GM21786 (cell line): ENCODE data around the gene TMEM185B.
"Not testable (repeated sequence)": the region's sequence is repeated elsewhere in the genome, so short reads cannot be mapped to it uniquely, and the experiment has no call there.

ENCODE experiments used
- ATAC-seq: cut with Tn5 transposase; IDR thresholded peaks from one replicate; pipeline ENCODE4 v1.9.1; 2021; ENCODE audit not compliant: unreplicated experiment

Gene TMEM185B

DNA sequence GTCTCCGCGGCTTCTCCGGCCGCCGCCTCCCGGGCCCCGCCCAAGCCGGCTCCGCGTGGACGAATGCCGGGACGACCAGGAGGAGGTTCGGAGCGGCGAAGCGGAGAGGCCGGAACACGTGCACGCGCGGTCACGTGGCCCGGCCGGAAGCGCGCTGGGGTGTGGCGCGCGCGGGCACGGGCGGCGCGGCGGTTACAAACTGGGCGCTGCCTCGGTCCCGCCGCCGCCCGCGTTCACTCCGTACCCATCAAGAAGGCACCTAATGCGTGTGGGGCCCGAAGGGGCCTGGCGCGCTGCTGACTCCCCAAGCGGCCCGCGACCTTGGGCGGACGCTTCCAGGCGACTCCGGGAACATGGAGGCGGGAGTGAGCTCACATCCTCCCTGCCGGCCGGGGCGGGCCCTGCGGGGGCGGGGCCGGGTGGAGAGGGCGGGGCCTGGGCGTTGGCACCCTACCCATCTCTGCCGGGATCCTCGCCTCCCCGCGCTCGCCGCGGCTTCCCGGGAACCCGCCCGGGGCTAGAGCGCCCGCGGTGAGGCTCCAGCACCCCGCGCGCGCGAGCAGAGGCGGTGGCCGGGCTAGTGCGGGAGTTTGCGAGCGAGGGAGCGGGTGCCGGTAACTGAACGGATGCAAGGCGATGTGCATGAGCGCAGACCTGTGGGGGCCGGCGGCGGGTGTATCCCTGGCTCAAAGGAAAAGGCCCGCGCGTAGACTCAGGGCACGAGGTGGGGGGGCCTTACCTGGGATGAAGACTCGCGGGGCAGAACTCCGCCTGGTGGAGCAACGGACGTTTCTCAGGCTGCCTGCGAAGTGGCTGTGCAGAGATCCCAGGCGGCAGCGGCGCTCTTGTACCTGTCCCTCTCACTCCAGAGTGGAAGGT lies at the start of gene TMEM185B:
TMEM185B (minus strand) TSS at position 367 of the 879 bp plus-strand sequence. CDS start 424 bp downstream, outside the sequence.
- ATAC-seq: peak; percentile 90

DNA sequence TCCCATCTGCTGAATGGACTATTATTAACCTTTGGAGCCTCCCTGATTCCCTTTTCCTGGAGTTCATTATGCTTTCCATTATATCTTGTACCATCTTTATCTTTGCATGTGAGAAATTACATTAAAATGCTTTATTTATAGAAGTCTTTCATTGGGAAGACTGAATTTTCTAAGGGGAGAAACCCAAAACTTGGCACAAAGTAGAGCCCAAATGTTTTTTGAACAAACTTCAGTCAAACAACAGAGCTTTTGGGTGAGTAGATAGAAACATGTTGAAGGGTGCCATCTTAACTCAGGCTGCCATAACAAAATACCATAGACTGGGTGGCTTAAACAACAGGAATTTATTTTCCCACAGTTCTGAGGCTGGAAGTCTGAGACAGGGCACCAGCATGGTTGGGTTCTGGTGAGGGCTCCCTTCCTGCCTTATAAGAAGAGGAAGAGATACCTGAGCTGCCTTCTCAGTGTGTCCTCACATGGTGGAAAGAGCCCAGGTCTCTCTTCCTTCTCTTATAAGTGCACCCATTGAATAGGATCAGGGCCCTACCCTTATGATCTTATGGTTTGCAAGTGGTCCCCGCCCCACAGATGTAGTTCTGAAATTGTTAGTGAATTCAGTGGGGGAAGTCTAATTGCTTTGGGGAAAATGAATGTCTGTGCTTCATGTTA lies 48.6 kb upstream of the TMEM185B start:
- ATAC-seq: no peak

DNA sequence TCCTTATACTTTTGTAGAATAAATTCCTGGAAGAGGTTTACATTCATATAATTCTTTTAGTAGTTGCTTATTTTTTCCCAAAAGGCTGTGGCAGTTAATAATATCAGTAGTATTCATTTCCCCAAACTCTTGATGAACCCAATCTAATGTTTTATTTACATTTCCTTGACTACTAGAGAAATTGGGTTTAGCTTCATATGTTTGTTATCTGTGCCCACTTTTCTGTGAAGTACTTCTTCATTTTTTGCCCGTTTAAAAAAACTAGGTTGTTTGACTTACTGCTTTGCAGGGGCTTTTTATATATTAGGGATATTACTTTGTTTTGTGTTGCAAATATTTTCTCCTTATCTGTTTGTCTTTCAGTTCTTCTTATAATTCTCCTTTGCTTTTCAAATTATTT lies 46.6 kb upstream of the TMEM185B start:
- ATAC-seq: no peak

DNA sequence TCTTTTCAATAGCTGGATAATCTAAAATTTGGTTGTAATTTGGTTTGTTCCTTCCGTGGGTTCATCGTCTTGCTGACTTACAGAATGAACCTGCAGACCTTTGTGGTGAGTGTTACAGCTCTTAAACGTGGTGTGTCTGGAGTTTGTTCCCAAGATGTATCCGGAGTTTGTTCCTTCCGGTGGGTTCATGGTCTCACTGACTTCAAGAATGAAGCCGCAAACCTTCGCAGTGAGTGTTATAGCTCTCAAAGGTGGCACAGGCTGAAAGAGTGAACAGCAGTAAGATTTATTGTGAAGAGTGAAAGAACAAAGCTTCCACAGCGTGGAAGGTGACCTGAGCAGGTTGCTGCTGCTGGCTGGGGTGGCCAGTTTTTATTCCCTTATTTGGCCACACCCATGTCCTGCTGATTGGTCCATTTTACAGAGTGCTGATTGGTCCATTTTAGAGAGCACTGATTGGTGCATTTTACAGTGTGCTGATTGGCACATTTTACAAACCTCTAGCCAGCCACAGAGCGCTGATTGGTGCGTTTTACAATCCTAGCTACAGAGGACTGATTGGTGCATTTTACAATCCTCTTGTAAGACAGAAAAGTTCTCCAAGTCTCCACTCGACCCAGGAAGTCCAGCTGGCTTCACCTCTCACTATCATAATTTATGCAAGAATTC lies 46.0 kb upstream of the TMEM185B start:
- ATAC-seq: no peak

DNA sequence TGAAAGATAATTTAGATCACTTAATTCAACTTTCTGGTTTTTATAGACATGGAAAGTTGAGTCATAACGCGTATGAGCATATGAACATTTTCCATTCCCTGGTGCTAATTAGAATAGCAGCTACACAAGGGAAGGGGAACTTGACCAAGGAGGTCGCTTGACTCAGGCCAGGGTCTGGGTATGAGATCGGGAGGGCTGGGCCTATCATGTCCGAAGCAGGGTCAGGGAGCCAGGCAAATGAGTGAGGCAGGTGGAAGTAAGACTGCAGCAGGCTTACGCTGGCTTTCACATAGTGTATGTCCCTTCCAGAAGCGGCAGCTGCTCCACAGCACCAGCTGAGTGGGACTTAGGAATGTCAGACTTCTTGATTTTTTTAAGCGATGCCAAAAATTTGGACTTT lies 44.1 kb upstream of the TMEM185B start:
- ATAC-seq: no peak

DNA sequence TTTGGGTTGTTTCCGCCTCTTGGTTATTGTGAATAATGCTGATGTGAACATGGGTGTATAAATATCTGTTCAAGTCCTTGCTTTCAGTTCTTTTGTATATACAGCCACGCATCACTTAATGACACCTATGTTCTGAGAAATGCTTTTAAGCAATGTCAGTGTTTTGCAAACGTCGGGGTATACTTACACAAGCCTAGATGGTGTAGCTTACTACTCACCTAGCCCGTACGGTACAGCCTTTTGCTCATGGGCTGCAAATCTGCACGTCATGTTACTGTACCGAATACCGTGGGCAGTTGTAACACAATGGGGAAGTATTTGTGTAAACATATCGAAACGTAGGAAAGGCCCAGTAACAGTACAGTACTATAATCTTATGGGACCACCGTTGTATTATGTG lies 41.8 kb upstream of the TMEM185B start:
- peak; percentile 45 for ATAC-seq

DNA sequence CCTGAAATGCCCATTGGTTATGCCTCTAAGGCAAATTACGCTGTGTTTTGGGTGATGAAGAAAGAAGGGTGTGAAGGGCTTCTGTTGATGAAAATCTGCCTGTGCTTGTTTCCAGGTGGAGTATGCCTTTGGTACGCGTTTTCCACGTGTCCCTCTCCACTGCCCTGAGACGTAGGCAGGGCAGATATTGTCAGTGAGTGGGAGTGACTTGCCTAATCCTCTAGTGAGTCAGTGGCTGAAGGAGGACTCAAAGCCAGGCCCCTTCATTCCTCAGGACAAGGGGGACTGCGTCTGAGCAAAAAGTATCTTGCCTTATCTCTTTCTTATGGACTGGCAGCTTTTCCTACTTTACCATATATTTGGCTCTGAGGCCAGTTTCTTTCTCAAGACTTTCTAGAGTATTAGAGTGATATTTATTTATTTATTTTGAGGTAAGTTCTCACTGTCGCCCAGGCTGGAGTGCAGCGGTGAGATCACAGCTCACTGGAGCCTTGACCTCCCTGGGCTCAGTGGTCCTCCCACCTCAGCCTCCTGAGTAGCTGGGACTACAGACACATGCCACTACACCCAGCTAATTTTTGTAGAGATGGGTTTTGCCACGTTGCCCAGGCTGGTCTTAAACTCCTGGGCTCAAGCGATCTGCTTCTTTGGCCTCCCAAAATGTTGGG lies 39.7 kb upstream of the TMEM185B start:
- ATAC-seq: no peak

DNA sequence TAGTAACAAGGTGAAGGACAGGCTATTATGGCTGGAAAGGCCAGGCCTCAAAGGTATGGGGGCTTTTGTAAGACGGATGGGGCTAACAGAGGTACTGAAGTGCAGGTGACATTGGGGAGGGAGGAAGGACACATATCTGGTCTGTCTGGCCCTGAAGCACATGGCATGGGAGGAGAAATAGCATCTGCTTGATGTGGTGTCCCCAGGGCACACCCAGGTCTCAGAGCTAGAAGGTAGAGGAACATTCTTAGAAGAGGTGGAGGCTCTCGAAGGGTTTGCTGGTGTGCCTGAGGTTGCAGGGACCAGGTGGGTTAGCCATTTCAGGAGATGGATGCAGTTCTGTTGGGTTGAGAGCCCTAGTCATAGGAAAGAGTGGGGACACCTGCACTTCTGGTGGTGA lies 39.0 kb upstream of the TMEM185B start:
- no peak for ATAC-seq

DNA sequence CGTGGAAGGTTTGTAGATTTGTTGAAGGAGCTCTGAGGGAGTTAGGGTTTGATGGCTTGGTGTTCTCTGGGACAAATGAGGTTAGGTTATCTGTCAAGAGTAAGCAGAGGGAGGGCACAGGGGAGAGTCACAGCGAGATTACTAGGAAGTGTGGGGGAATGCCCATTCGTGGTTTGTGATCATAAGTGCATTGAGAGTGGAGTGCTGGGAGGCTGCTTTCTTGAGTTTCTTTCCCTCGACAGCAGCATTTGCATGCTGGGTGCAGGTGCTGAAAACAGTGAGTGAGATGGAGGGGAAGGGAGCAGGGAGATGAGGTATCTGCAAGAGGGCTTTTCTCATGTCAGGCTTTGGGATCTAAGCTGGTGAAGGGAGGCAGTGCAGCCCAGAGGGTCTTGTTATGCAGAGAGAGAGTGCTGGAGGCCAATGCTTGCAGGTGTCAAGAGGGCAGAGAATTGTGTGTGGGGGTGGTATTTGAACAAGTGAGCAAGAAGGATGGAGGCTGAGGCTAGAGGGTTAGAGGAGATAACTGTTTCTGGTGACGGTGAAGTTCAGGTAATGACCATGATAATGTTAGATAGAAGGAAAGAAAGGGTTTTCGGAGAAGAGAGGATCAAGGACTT lies 38.3 kb upstream of the TMEM185B start:
- ATAC-seq: peak; percentile 86

DNA sequence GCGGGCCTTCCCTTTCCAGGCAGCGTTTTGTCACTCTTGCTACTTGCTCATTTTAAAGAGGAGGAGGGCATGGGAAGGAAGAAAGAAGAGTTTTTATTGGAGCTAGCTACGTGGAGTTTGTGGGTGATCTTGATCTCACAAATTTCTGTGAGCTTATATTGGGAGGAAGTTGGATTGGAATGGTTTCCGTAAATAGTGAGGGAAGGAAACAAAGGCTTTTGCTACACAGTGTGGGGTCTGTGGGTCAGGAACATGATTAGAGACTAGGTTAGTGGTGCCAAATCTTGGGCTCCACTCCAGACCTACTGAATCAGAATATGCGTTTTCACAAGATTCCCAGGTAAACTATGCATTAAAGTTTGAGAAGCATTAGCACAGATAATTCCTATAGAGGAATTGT lies 37.5 kb upstream of the TMEM185B start:
- no peak for ATAC-seq

DNA sequence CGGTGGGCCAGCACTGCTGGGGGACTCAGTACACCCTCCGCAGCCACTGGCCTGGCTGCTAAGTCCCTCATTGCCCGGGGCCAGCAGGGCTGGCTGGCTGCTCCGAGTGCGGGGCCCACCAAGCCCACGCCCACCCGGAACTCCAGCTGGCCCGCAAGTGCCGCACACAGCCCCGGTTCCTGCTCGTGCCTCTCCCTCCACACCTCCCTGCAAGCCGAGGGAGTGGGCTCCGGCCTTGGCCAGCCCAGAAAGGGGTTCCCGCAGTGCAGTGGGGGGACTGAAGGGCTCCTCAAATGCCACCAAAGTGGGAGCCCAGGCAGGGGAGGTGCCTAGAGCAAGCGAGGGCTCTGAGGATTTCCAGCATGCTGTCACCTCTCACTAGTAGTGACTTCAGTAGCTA lies 36.7 kb upstream of the TMEM185B start:
- ATAC-seq: not testable (repeated sequence)

DNA sequence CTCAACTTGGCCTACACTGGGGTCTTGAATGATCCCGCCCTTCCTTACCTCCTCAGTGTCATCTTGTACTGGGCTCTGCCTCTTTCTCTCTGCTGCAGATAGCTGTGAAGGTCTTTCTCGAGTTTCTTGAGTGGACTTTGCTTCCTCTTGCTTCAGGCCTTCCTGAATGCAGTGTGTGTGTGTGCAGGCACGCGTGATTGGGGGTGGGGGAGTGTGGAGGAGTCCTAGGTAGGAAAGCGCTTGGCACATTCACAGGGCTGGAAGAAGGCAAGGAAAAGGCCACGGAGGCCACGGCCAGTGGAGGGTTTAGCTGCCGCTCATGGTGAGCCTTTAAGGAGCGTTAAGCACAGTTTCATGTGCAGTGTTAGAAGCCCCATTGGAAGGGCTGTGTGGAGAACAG lies 35.0 kb upstream of the TMEM185B start:
- no peak for ATAC-seq

DNA sequence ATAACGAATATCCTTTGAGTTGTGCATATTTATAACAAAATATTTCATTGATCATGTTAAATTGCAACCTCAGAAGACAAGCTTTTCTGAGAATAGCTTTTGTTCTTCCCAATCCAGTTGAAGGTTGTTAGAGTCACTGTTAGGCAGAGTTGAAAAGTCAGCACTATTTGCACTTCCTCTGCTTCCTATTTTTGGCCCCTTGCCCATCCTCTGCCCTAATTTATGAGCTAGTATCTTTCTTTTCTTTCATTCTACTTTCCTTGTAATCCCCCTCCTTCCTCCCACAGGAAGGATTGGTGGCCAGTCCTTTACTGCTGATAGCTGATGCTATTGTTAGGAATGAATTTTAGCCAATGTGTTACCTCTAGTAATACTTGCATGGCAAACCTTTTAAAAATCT lies 34.3 kb upstream of the TMEM185B start:
- ATAC-seq: no peak

DNA sequence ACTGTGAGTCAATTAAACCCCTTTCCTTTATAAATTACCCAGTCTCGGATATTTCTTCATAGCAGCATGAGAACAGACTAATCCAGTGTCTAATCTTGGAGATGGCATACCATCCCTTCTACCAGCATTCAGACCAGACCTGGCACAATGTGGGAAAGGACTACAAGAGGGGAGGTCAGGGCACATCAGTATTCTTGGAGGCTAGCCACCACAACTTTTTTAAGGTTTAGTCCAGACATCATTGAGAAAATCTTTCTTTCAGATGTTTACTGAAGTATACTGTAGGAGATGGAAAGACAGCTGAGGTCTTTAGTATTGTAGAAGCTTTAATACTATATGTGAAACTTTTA lies 33.4 kb upstream of the TMEM185B start:
- ATAC-seq: no peak

DNA sequence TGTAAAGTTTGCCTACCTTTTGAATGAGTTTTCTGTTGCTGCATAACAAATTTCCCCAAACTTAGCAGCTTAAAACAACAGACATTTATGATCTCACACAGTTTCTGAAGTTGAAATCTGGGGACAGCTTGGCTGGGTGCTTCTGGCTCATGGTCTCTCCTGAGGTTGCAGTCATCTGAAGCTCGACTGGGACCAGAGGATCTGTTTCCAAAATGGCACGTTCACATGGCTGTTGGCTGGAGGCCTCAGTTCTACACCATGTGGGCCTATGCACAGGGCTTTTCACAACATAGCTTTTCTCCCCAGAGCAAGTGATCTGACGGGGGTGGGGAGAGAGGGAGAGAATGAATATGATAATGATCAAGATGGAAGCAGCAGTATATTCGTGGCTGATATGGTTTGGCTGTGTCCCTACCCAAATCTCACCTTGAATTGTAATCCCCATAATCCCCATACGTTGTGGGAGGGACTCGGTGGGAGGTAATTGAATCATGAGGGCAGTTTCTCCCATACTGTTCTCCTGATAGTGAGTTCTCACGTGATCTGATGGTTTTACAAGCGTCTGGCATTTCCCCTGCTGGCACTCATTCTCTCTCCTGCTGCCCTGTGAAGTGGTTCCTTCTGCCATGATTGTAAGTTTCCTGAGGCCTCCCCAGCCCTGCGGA lies 32.9 kb upstream of the TMEM185B start:
- ATAC-seq: no peak

DNA sequence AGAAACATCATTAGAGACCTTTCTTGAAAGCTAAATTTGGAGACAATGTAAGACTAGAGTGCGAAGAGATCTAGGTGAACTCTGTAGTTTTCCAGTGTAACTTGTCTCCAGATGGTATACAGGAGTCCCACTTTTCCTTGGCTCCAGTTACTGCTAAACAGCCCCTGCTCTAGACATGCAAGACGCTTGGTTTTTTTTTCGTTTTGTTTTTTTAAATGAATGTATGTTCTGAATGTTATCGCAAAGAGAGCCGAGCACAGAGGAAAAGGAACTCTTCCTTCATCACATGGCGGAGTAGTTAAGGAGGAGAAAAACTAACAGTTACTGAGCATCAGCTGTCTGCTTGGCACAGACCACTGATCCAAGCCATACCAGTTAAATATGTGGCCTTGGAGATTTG lies 31.9 kb upstream of the TMEM185B start:
- ATAC-seq: no peak

DNA sequence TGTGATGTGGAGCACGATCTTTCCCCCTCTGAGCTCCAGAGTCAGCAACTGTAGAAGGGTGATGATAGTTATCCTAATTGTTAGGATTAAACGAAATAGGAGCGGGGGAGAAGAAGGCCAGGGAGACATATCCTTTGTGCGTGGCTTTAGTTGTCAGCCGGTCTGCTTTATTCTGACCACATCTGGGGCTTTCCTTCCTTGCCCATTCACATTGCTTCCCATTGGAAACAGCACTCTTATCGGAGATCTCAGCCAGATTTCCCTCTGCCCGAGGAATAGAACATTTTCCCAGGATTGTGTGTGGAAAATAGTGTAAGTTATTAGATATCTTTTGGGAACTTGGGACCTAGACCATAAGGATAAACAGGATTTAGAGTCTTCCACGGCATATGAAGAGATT lies 31.0 kb upstream of the TMEM185B start:
- ATAC-seq: no peak

DNA sequence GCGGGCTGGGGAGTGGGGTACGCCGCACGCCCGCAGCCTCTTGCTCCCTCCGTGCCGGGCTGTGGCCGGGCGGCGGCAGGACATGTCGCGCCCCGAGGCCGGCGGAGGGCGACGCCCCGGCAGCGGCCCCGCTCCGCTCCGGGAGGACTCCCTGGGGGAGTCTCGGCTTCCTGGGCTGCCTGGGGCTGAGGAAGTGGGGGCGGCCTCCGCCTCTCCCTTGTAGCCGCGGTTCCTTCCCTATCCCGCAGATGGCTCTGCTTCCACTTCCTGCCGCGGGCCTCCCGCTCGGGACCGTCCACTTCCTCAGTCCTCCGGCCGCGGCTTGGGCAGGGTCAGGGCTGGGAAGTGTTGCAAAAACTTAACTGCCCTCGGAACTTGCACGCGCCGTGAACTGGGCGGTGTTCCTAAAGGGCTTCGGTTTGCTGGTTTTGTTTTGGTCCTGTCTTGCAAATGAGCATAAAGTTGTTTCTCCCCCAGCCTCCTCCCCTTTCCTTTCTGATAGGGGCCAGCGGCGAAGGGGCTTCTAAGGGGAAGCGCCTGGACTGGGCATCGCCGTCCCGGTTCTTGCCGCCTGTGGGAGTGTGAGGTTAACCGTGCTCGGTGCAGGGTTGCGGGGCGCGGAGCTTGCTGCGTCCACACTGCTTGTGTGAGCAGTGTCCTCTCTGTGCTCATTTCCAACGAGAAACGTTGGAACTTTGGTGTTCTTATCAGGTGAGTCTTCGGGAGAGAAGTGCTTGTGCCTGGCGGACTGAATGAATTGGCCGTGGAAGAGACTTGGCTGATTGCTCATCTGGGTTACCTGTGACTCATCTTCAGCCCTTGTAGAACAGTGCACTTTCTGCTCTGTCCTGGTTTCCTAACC lies 30.1 kb upstream of the TMEM185B start:
- ATAC-seq: peak; percentile 33

DNA sequence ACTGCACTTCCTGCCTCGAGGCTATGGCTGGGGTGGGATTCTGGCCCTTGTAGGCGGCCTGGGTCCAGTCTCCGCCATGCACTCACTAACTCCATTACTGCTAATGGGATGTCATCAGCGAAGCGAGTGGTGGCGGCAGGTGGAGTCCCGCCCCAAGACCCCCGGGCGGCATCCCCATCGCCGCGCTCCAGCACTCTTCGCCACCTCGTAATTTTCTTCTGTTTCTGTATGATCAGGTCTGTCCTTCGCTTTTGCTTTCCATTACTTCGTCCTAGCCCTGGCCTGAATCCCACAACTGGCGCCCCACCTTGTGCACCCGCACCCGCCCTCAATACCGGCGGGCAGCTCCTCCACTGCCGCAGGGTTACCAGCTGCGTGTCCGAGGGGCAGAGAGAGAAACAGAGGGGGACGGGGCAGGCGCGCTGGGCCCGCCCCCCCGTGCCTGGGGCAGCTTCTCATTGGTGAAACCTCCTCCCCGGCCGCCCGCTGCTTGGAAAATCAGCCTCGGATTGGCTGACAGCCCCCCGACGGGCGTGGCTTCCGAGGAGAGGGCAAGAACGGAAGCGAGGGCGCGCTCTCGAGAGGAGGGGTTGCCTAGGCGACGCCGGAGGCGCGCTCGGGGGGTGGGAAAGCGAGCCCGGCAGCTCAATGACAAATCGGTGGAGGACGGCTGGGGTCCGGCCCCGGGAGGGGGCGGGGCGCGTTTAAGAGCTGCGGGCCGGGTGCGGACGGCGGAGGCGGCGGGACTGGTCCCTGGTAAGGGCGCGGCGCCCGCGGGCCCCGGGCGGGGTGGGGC lies 29.2 kb upstream of the TMEM185B start, which contains the start of gene RALB:
RALB (plus strand) TSS at position 628 of the 796 bp plus-strand sequence. CDS start 25,813 bp downstream, outside the sequence.
- ATAC-seq: peak; percentile 90
